GM23248 (cell line): ENCODE results near the gene RRAS2. TPM values are rescaled to one million over a fixed set of nuclear protein-coding genes. Genes with fewer than 3 reads are reported as not detected.
"Not testable (repeated sequence)": the region's sequence is repeated elsewhere in the genome, so short reads cannot be mapped to it uniquely, and the experiment has no call there.

ENCODE experiments used
- DNase-seq: peaks from one replicate; pipeline ENCODE4 v3.0.0-alpha.2; 2015
- H2AFZ ChIP-seq: fragments of 200-600 bp; sonication (generic); 2 replicates; pipeline ENCODE4 v1.6.1; 2016; ENCODE audit warnings: antibody characterized with exemption
- H3F3A ChIP-seq: fragments of 200-600 bp; sonication (generic); 2 replicates; pipeline ENCODE4 v1.6.1; 2016; ENCODE audit warnings: mild to moderate bottlenecking, antibody characterized with exemption, mixed run types; ENCODE audit not compliant: insufficient read depth
- H3K27ac ChIP-seq: fragments of 200-600 bp; sonication (generic); 2 replicates; pipeline ENCODE4 v1.5.1; 2016; ENCODE audit warnings: mild to moderate bottlenecking
- H3K27me3 ChIP-seq: fragments of 200-600 bp; sonication (generic); replicated peaks from 2 replicates; pipeline ENCODE4 v1.6.1; 2016; ENCODE audit warnings: mild to moderate bottlenecking; ENCODE audit not compliant: insufficient read depth
- H3K36me3 ChIP-seq: fragments of 200-600 bp; sonication (generic); 2 replicates; pipeline ENCODE4 v1.6.1; 2016; ENCODE audit warnings: low read depth, mild to moderate bottlenecking
- H3K4me1 ChIP-seq: fragments of 200-600 bp; sonication (generic); 2 replicates; pipeline ENCODE4 v1.6.1; 2016; ENCODE audit warnings: mild to moderate bottlenecking; ENCODE audit not compliant: insufficient read depth
- H3K4me2 ChIP-seq: fragments of 200-600 bp; sonication (generic); one replicate; pipeline ENCODE4 v1.6.1; 2016; ENCODE audit warnings: mild to moderate bottlenecking; ENCODE audit not compliant: unreplicated experiment
- H3K4me3 ChIP-seq: fragments of 200-600 bp; sonication (generic); 2 replicates; pipeline ENCODE4 v1.5.1; 2016; ENCODE audit warnings: mild to moderate bottlenecking
- H3K79me2 ChIP-seq: fragments of 200-600 bp; sonication (generic); 2 replicates; pipeline ENCODE4 v1.6.1; 2016; ENCODE audit warnings: mild to moderate bottlenecking; ENCODE audit not compliant: insufficient read depth
- H3K9ac ChIP-seq: fragments of 200-600 bp; sonication (generic); 2 replicates; pipeline ENCODE4 v1.6.1; 2016; ENCODE audit warnings: mild to moderate bottlenecking
- H3K9me2 ChIP-seq: fragments of 200-600 bp; sonication (generic); 2 replicates; pipeline ENCODE4 v1.6.1; 2016; ENCODE audit warnings: mixed run types, mild to moderate bottlenecking, moderate library complexity; ENCODE audit not compliant: insufficient read depth
- H3K9me3 ChIP-seq: fragments of 200-600 bp; sonication (generic); one replicate; pipeline ENCODE4 v1.6.1; 2017; ENCODE audit warnings: low read depth
- H4K20me1 ChIP-seq: fragments of 200-600 bp; sonication (generic); 2 replicates; pipeline ENCODE4 v1.6.0; 2016; ENCODE audit not compliant: insufficient read depth
- EZH2 ChIP-seq: fragments of 200-600 bp; sonication (generic); IDR thresholded peaks from 2 replicates; pipeline ENCODE4 v1.6.1; 2018; ENCODE audit warnings: antibody characterized with exemption, mild to moderate bottlenecking; ENCODE audit not compliant: insufficient read depth, poor library complexity, severe bottlenecking
- EZH2phosphoT487 ChIP-seq: fragments of 200-600 bp; sonication (generic); IDR thresholded peaks from 2 replicates; pipeline ENCODE4 v1.6.1; 2018; ENCODE audit warnings: antibody characterized with exemption, moderate library complexity, mild to moderate bottlenecking, low read depth; ENCODE audit not compliant: insufficient read depth
- WGBS, 2 experiments: methylation state at CpG; one replicate each; pipeline ENCODE4 v1.1.6; 2015 to 2017; ENCODE audit warnings: low lambda C conversion rate in 2 of 2, low coverage in 1 of 2; ENCODE audit errors: missing lambda C conversion rate in 2 of 2; 5-methylcytosine and 5-hydroxymethylcytosine counted together
- in situ Hi-C: fragments of 300-500 bp; cut with MboI; formaldehyde crosslinking; loops from 2 replicates; pipeline ENCODE4 v1.15.0; 2020
- polyA plus RNA-seq: library from polyadenylated mRNA; unstranded; fragments of >200 nt; fragmentation: Nextera tagmentation; extraction: Ambion mirVana; gene quantifications from 2 replicates; pipeline ENCODE4 v1.2.1, GENCODE V29; 2016
- total RNA-seq: library from RNA; depleted of rRNA; stranded (reverse); fragments of >200 nt; shearing (Covaris generic); gene quantifications from 2 replicates; pipeline ENCODE4 v1.2.3, GENCODE V29; 2014

RRAS2 gene
- total and polyA plus RNA-seq, 2 experiments from 2014 or later, result 268 to 382 TPM

GRCh38 chr11:14347991-14348390 lies 11.0 kb downstream of the RRAS2 start:
- Histone ChIP-seq H4K20me1 (peaks cover 46% of the 10 kb centered on the region), H2AFZ (no peak overlapping the region), H3K27ac (no peak overlapping the region), H3K9me3 (no peaks in the 10 kb centered on the region), H3K4me2 (no peak overlapping the region), H3K9me2 (no peaks in the 10 kb centered on the region), H3K4me3 (no peak overlapping the region), H3K79me2 (peaks cover 100% of the 10 kb centered on the region), H3K27me3 (no peaks in the 10 kb centered on the region), H3K36me3 (peaks cover 15% of the 10 kb centered on the region; the same call in 1 of the 2 replicates), H3K9ac (no peak overlapping the region), H3K4me1 (peaks cover 29% of the 10 kb centered on the region), H3F3A (peaks cover 66% of the 10 kb centered on the region)
- no peak for DNase-seq
- WGBS, 2 experiments, result 51 to 67% methylated on average over 1 of the region's 1 CpG
- in situ Hi-C loops, result no loop called here
- no peak for TF ChIP-seq EZH2
- no peak for TF ChIP-seq EZH2phosphoT487

GRCh38 chr11:14347494-14347893 lies 11.5 kb downstream of the RRAS2 start:
- Histone ChIP-seq H3K27ac (no peak overlapping the region), H3K79me2 (peaks cover 100% of the 10 kb centered on the region), H3K9me2 (no peaks in the 10 kb centered on the region), H3K4me2 (no peak overlapping the region), H3K4me1 (peaks cover 34% of the 10 kb centered on the region), H4K20me1 (peaks cover 49% of the 10 kb centered on the region), H3K36me3 (peaks cover 15% of the 10 kb centered on the region; the same call in 1 of the 2 replicates), H3K9me3 (no peaks in the 10 kb centered on the region), H3K4me3 (no peak overlapping the region), H3K9ac (no peak overlapping the region), H3K27me3 (no peaks in the 10 kb centered on the region), H3F3A (peaks cover 70% of the 10 kb centered on the region), H2AFZ (no peak overlapping the region)
- in situ Hi-C loops, result no loop called here
- TF ChIP-seq EZH2 (no peak), EZH2phosphoT487 (no peak)
- WGBS, 2 experiments, result 89 to 90% methylated on average over 7 of the region's 7 CpGs
- DNase-seq, result no peak

- Histone ChIP-seq H3K36me3 (peaks cover 15% of the 10 kb centered on the region; the same call in 1 of the 2 replicates), H3K4me1 (peaks cover 36% of the 10 kb centered on the region), H3K9ac (no peak overlapping the region), H3K4me2 (no peak overlapping the region), H3F3A (peaks cover 71% of the 10 kb centered on the region), H3K4me3 (no peak overlapping the region), H3K27me3 (no peaks in the 10 kb centered on the region), H3K9me2 (no peaks in the 10 kb centered on the region), H4K20me1 (peaks cover 58% of the 10 kb centered on the region), H3K27ac (no peak overlapping the region), H3K9me3 (no peaks in the 10 kb centered on the region), H2AFZ (no peak overlapping the region), H3K79me2 (peaks cover 100% of the 10 kb centered on the region)
- TF ChIP-seq EZH2 (no peak), EZH2phosphoT487 (no peak)
- no peak for DNase-seq
- 86 to 97% methylated on average over 2 of the region's 2 CpGs for WGBS, 2 experiments
- in situ Hi-C loops, result no loop called here
Observed at GRCh38 chr11:14346303-14346955, 12.6 kb downstream of the RRAS2 start.

- H3K9me3 ChIP-seq, result no peaks in the 10 kb centered on the region
- TF ChIP-seq EZH2phosphoT487, result no peak
- TF ChIP-seq EZH2, result no peak
Observed at GRCh38 chr11:14345668-14346067, 13.3 kb downstream of the RRAS2 start.

GRCh38 chr11:14345016-14345415 lies 14.0 kb downstream of the RRAS2 start:
- H3K27me3 ChIP-seq, in situ Hi-C loops, DNase-seq, H2AFZ ChIP-seq, H3K4me2 ChIP-seq, H3K9ac ChIP-seq, H3K27ac ChIP-seq, H3K4me3 ChIP-seq, H3K9me2 ChIP-seq, H3K9me3 ChIP-seq: not testable (repeated sequence)
- H3K36me3 ChIP-seq, result peaks cover 15% of the 10 kb centered on the region; the same call in 1 of the 2 replicates
- 97 to 98% methylated on average over 5 of the region's 5 CpGs for WGBS, 2 experiments
- H3K79me2 ChIP-seq, result peaks cover 100% of the 10 kb centered on the region
- peaks cover 48% of the 10 kb centered on the region for H3K4me1 ChIP-seq
- H3F3A ChIP-seq, result peaks cover 65% of the 10 kb centered on the region
- peaks cover 56% of the 10 kb centered on the region for H4K20me1 ChIP-seq

More at GRCh38 chr11:14345668-14346067, 13.3 kb downstream of the RRAS2 start:
- peaks cover 59% of the 10 kb centered on the region for H4K20me1 ChIP-seq
- no peak overlapping the region for H3K4me2 ChIP-seq
- in situ Hi-C loops, result no loop called here
- peaks cover 44% of the 10 kb centered on the region for H3K4me1 ChIP-seq
- H3K36me3 ChIP-seq, result peaks cover 15% of the 10 kb centered on the region; the same call in 1 of the 2 replicates
- no peaks in the 10 kb centered on the region for H3K27me3 ChIP-seq
- DNase-seq, result no peak
- no peak overlapping the region for H2AFZ ChIP-seq
- no peaks in the 10 kb centered on the region for H3K9me2 ChIP-seq
- peaks cover 100% of the 10 kb centered on the region for H3K79me2 ChIP-seq
- H3K9ac ChIP-seq, result no peak overlapping the region
- H3K4me3 ChIP-seq, result no peak overlapping the region
- H3K27ac ChIP-seq, result no peak overlapping the region
- H3F3A ChIP-seq, result peaks cover 69% of the 10 kb centered on the region
- 94 to 97% methylated on average over 1 of the region's 1 CpG for WGBS, 2 experiments
